GM12878 (cell line): ENCODE results near the gene SH3GL3. TPM values are rescaled to one million over a fixed set of nuclear protein-coding genes. Genes with fewer than 3 reads are reported as not detected.

ENCODE experiments used
- ATAC-seq: fragments of 200-7000 bp; cut with Tn5 transposase; 3 replicates; pipeline ENCODE4 v1.9.1; 2020; ENCODE audit warnings: mild to moderate bottlenecking, moderate library complexity
- BruUV-seq: library from RNA; stranded (reverse); fragments of 400-500 nt; replicated peaks from 2 replicates; lab custom pipeline; 2021; lab: Mats Ljungman, UMichigan
- CTCF ChIA-PET: fragments of 300-600 bp; sonication (Branson Sonifier 250); formaldehyde crosslinking; extraction: SDS; loops from one replicate; lab custom pipeline; 2021; ENCODE audit warnings: inconsistent platforms; lab: Yijun Ruan, JAX
- POLR2A ChIA-PET: fragments of 350-600 bp; formaldehyde crosslinking; extraction: SDS; loops from one replicate; lab custom pipeline; 2021; ENCODE audit warnings: inconsistent platforms; lab: Charles Lee
- RAD21 ChIA-PET: fragments of 300-600 bp; sonication (Branson Sonifier 250); formaldehyde crosslinking; loops from one replicate; lab custom pipeline; 2023; ENCODE audit warnings: antibody characterized with exemption; ENCODE audit not compliant: unreplicated experiment; lab: Charles Lee
- SMC1A ChIA-PET: fragments of 300-600 bp; sonication (Branson Sonifier 250); formaldehyde crosslinking; loops from one replicate; lab custom pipeline; 2023; ENCODE audit not compliant: unreplicated experiment, uncharacterized antibody; lab: Charles Lee
- DNase-seq: peaks from one replicate; pipeline ENCODE4 v3.0.0-alpha.2; 2011; ENCODE audit warnings: low read depth, low spot score
- FAIRE-seq: peaks from 3 replicates; lab custom pipeline; 2011; peaks lifted over from hg19 to GRCh38; lab: Jason Lieb, UNC
- H2AFZ ChIP-seq: 2 replicates; pipeline ENCODE4 v1.6.0; 2011; ENCODE audit warnings: low read depth, low read length, control low read depth; ENCODE audit not compliant: control insufficient read depth
- H3K27ac ChIP-seq: 2 replicates; pipeline ENCODE4 v1.5.1; 2011; ENCODE audit warnings: control low read depth; ENCODE audit not compliant: control insufficient read depth, insufficient read depth
- H3K27me3 ChIP-seq, 2 experiments: replicated peaks in 1 of 2; 2 replicates each; pipeline versions ENCODE4 v1.6.0 to v1.6.1; 2011; ENCODE audit warnings: low read length in 1 of 2; ENCODE audit not compliant: control insufficient read depth in 2 of 2, insufficient read depth in 2 of 2
- H3K36me3 ChIP-seq, 2 experiments: 2 replicates each; pipeline ENCODE4 v1.5.1; 2011; ENCODE audit warnings: low read length in 1 of 2; ENCODE audit not compliant: control insufficient read depth in 2 of 2, insufficient read depth in 2 of 2
- H3K4me1 ChIP-seq: 2 replicates; pipeline ENCODE4 v1.6.1; 2011; ENCODE audit warnings: mild to moderate bottlenecking, low read length, moderate library complexity, mixed read lengths; ENCODE audit not compliant: control insufficient read depth, insufficient read depth
- H3K4me2 ChIP-seq: 2 replicates; pipeline ENCODE4 v1.6.0; 2011; ENCODE audit warnings: control low read depth; ENCODE audit not compliant: control insufficient read depth, insufficient read depth
- H3K4me3 ChIP-seq: fragments of 200-600 bp; sonication (generic); 2 replicates; pipeline ENCODE4 v1.5.1; 2016
- H3K79me2 ChIP-seq: 2 replicates; pipeline ENCODE4 v1.6.0; 2011; ENCODE audit warnings: low read length; ENCODE audit not compliant: control insufficient read depth, insufficient read depth
- H3K9ac ChIP-seq: 2 replicates; pipeline ENCODE4 v1.8.0; 2011; ENCODE audit warnings: low read length, control low read depth, mixed read lengths; ENCODE audit not compliant: control insufficient read depth, insufficient read depth
- H3K9me3 ChIP-seq: replicated peaks from 3 replicates; pipeline ENCODE4 v1.5.1; 2011; ENCODE audit warnings: mild to moderate bottlenecking, low read length; ENCODE audit not compliant: control insufficient read depth, insufficient read depth
- H4K20me1 ChIP-seq: 2 replicates; pipeline ENCODE4 v1.6.0; 2011; ENCODE audit not compliant: control insufficient read depth, insufficient read depth
- BCL11A ChIP-seq: IDR thresholded peaks from 2 replicates; pipeline ENCODE4 v1.6.1; 2011; ENCODE audit warnings: low read depth, low read length
- HDAC2 ChIP-seq: fragments of 200-600 bp; sonication (generic); IDR thresholded peaks from 2 replicates; pipeline ENCODE4 v1.6.1; 2017
- MEF2A ChIP-seq: IDR thresholded peaks from 2 replicates; pipeline ENCODE4 v1.6.1; 2011; ENCODE audit warnings: low read depth, mild to moderate bottlenecking, low read length, moderate library complexity; ENCODE audit not compliant: insufficient read depth
- MEF2B ChIP-seq: fragments of 450-650 bp; IDR thresholded peaks from 2 replicates; pipeline ENCODE4 v1.6.1; 2018; ENCODE audit warnings: mild to moderate bottlenecking, moderate library complexity; ENCODE audit not compliant: partially characterized antibody, poor library complexity, severe bottlenecking
- NFYB ChIP-seq: IDR thresholded peaks from 2 replicates; pipeline ENCODE4 v1.6.1; 2011; ENCODE audit warnings: low read depth, mild to moderate bottlenecking, low read length, improper control_type of control experiment, moderate library complexity; ENCODE audit not compliant: insufficient read depth
- POLR2AphosphoS5 ChIP-seq: IDR thresholded peaks from 2 replicates; pipeline ENCODE4 v1.6.1; 2011; ENCODE audit warnings: mild to moderate bottlenecking, low read length, inconsistent platforms
- RB1 ChIP-seq: fragments of 450-650 bp; formaldehyde crosslinking; IDR thresholded peaks from 2 replicates; pipeline ENCODE4 v1.6.1; 2017; ENCODE audit warnings: mild to moderate bottlenecking, borderline replicate concordance
- ZZZ3 ChIP-seq: IDR thresholded peaks from 2 replicates; pipeline ENCODE4 v1.6.1; 2011; ENCODE audit warnings: low read depth; ENCODE audit not compliant: control insufficient read depth, insufficient read length
- WGBS: methylation state at CpG from one replicate; pipeline ENCODE4 v1.1.6; 2016; ENCODE audit warnings: low lambda C conversion rate; ENCODE audit not compliant: insufficient replicate concordance, insufficient coverage; ENCODE audit errors: missing lambda C conversion rate; 5-methylcytosine and 5-hydroxymethylcytosine counted together
- in situ Hi-C: fragments of 300-500 bp; cut with MboI; formaldehyde crosslinking; loops from 9 replicates; pipeline ENCODE4 v1.14.3; 2018; ENCODE audit warnings: mixed read lengths
- intact Hi-C: fragments of 100-400 bp; cut with micrococcal nuclease; formaldehyde crosslinking; loops from one replicate; pipeline ENCODE4 v1.14.2; 2022; ENCODE audit not compliant: unreplicated experiment
- polyA plus RNA-seq, 11 experiments: library from polyadenylated mRNA; depleted of rRNA in 4 of 11; unstranded in 6 of 11; stranded (reverse) in 5 of 11; fragments of >200 nt; fragmentation: Nextera tagmentation in 4 of 11; fragmentation: Illumina TruSeq in 1 of 11; extraction: Ambion mirVana in 4 of 11; extraction: Trizol in 1 of 11; gene quantifications; 1 replicate in 1 of 11; 2 replicates in 10 of 11; pipeline versions ENCODE4 v1.2.1 to v1.2.3, GENCODE V29; 2011 to 2016; ENCODE audit warnings: inconsistent platforms in 2 of 11, missing spikeins in 2 of 11, low read depth in 1 of 11
- total RNA-seq, 4 experiments: library from RNA; depleted of rRNA in 3 of 4; stranded (reverse); fragments of >200 nt in 3 of 4; fragmentation: Illumina TruSeq in 1 of 4; extraction: Trizol in 1 of 4; gene quantifications; 2 replicates each; pipeline versions ENCODE4 v1.2.1 to v1.2.3, GENCODE V29; 2013 to 2021
- TF ChIP-seq, protein P1 (sequence below): fragments of 450-650 bp; IDR thresholded peaks from 2 replicates; pipeline ENCODE4 v1.6.1; 2017; ENCODE audit warnings: antibody characterized with exemption, mild to moderate bottlenecking, moderate library complexity
- TF ChIP-seq, protein P2 (sequence below): fragments of 150-350 bp; IDR thresholded peaks from 2 replicates; pipeline ENCODE4 v1.6.1; 2014; ENCODE audit warnings: mild to moderate bottlenecking, low read depth, low read length
- TF ChIP-seq, protein P3 (sequence below): fragments of 450-650 bp; IDR thresholded peaks from 2 replicates; pipeline ENCODE4 v1.6.1; 2017; ENCODE audit warnings: mild to moderate bottlenecking, moderate library complexity
- TF ChIP-seq, protein P4 (sequence below): fragments of 450-650 bp; IDR thresholded peaks from 2 replicates; pipeline ENCODE4 v1.6.1; 2016; ENCODE audit warnings: mild to moderate bottlenecking, moderate library complexity, borderline replicate concordance

Gene SH3GL3
- total and polyA plus RNA-seq, 10 of the 15 experiments (the other 5 are each of a cell fraction or from before 2014, with no cell fraction given), result not detected

DNA sequence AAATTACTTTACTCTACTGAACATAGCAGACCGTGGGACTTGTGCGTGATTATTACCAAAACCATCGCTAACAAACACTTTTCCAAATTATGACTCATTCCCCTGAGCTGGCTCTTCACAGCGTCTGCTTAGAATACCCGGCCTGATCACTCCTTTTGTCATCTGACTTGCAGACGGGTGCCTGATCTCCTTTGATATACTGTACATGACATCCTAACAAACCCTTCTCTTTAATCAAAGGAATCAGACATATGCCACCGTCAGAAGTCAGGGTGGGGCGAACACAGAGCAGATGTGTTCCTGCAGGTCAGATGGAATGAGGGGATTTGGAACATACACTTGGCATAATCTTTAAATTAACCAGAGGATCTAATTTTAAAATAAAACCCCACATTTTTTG, 48.5 kb upstream of the SH3GL3 start:
- intact Hi-C loops, result no loop called here
- ChIA-PET RAD21 (no interaction called here), POLR2A (no interaction called here), CTCF (no interaction called here), SMC1A (no interaction called here)
- no peak overlapping the region for H3K4me2 ChIP-seq
- H3K4me1 ChIP-seq, result no peaks in the 10 kb centered on the region
- no TSS peak for BruUV-seq
- no peaks in the 10 kb centered on the region for H3K36me3 ChIP-seq
- peaks cover 0 to 3% of the 10 kb centered on the region in 2 experiments; a peak in 3 of 4 replicates for H3K27me3 ChIP-seq
- DNase-seq (no peak), ATAC-seq (no peak), FAIRE-seq (no peak)
- H2AFZ ChIP-seq, result no peak overlapping the region
- 64% methylated on average over 8 of the region's 8 CpGs for WGBS
- no peaks in the 10 kb centered on the region for H3K79me2 ChIP-seq
- H3K4me3 ChIP-seq, result no peak overlapping the region
- H3K9ac ChIP-seq, result no peak overlapping the region
- in situ Hi-C loops, result no loop called here
- H4K20me1 ChIP-seq, result no peaks in the 10 kb centered on the region
- no peak overlapping the region for H3K27ac ChIP-seq
- no peaks in the 10 kb centered on the region for H3K9me3 ChIP-seq
- no peak for TF ChIP-seq POLR2AphosphoS5
- TF ChIP-seq ZZZ3, result no peak
- no peak for TF ChIP-seq MEF2B
- TF ChIP-seq BCL11A, result no peak
- no peak for TF ChIP-seq RB1
- TF ChIP-seq, protein P1, sequence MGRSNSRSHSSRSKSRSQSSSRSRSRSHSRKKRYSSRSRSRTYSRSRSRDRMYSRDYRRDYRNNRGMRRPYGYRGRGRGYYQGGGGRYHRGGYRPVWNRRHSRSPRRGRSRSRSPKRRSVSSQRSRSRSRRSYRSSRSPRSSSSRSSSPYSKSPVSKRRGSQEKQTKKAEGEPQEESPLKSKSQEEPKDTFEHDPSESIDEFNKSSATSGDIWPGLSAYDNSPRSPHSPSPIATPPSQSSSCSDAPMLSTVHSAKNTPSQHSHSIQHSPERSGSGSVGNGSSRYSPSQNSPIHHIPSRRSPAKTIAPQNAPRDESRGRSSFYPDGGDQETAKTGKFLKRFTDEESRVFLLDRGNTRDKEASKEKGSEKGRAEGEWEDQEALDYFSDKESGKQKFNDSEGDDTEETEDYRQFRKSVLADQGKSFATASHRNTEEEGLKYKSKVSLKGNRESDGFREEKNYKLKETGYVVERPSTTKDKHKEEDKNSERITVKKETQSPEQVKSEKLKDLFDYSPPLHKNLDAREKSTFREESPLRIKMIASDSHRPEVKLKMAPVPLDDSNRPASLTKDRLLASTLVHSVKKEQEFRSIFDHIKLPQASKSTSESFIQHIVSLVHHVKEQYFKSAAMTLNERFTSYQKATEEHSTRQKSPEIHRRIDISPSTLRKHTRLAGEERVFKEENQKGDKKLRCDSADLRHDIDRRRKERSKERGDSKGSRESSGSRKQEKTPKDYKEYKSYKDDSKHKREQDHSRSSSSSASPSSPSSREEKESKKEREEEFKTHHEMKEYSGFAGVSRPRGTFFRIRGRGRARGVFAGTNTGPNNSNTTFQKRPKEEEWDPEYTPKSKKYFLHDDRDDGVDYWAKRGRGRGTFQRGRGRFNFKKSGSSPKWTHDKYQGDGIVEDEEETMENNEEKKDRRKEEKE, result no peak
- no peak for TF ChIP-seq NFYB
- TF ChIP-seq, protein P2, sequence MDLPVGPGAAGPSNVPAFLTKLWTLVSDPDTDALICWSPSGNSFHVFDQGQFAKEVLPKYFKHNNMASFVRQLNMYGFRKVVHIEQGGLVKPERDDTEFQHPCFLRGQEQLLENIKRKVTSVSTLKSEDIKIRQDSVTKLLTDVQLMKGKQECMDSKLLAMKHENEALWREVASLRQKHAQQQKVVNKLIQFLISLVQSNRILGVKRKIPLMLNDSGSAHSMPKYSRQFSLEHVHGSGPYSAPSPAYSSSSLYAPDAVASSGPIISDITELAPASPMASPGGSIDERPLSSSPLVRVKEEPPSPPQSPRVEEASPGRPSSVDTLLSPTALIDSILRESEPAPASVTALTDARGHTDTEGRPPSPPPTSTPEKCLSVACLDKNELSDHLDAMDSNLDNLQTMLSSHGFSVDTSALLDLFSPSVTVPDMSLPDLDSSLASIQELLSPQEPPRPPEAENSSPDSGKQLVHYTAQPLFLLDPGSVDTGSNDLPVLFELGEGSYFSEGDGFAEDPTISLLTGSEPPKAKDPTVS, result no peak
- TF ChIP-seq, protein P3, sequence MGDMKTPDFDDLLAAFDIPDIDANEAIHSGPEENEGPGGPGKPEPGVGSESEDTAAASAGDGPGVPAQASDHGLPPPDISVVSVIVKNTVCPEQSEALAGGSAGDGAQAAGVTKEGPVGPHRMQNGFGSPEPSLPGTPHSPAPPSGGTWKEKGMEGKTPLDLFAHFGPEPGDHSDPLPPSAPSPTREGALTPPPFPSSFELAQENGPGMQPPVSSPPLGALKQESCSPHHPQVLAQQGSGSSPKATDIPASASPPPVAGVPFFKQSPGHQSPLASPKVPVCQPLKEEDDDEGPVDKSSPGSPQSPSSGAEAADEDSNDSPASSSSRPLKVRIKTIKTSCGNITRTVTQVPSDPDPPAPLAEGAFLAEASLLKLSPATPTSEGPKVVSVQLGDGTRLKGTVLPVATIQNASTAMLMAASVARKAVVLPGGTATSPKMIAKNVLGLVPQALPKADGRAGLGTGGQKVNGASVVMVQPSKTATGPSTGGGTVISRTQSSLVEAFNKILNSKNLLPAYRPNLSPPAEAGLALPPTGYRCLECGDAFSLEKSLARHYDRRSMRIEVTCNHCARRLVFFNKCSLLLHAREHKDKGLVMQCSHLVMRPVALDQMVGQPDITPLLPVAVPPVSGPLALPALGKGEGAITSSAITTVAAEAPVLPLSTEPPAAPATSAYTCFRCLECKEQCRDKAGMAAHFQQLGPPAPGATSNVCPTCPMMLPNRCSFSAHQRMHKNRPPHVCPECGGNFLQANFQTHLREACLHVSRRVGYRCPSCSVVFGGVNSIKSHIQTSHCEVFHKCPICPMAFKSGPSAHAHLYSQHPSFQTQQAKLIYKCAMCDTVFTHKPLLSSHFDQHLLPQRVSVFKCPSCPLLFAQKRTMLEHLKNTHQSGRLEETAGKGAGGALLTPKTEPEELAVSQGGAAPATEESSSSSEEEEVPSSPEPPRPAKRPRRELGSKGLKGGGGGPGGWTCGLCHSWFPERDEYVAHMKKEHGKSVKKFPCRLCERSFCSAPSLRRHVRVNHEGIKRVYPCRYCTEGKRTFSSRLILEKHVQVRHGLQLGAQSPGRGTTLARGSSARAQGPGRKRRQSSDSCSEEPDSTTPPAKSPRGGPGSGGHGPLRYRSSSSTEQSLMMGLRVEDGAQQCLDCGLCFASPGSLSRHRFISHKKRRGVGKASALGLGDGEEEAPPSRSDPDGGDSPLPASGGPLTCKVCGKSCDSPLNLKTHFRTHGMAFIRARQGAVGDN, result no peak
- TF ChIP-seq, protein P4, sequence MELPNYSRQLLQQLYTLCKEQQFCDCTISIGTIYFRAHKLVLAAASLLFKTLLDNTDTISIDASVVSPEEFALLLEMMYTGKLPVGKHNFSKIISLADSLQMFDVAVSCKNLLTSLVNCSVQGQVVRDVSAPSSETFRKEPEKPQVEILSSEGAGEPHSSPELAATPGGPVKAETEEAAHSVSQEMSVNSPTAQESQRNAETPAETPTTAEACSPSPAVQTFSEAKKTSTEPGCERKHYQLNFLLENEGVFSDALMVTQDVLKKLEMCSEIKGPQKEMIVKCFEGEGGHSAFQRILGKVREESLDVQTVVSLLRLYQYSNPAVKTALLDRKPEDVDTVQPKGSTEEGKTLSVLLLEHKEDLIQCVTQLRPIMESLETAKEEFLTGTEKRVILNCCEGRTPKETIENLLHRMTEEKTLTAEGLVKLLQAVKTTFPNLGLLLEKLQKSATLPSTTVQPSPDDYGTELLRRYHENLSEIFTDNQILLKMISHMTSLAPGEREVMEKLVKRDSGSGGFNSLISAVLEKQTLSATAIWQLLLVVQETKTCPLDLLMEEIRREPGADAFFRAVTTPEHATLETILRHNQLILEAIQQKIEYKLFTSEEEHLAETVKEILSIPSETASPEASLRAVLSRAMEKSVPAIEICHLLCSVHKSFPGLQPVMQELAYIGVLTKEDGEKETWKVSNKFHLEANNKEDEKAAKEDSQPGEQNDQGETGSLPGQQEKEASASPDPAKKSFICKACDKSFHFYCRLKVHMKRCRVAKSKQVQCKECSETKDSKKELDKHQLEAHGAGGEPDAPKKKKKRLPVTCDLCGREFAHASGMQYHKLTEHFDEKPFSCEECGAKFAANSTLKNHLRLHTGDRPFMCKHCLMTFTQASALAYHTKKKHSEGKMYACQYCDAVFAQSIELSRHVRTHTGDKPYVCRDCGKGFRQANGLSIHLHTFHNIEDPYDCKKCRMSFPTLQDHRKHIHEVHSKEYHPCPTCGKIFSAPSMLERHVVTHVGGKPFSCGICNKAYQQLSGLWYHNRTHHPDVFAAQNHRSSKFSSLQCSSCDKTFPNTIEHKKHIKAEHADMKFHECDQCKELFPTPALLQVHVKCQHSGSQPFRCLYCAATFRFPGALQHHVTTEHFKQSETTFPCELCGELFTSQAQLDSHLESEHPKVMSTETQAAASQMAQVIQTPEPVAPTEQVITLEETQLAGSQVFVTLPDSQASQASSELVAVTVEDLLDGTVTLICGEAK, result no peak
- TF ChIP-seq HDAC2, result no peak
- TF ChIP-seq MEF2A, result no peak
